Measurements from ENCODE around the gene JAKMIP3. TPM values are rescaled to one million over a fixed set of nuclear protein-coding genes. Genes with fewer than 3 reads are reported as not detected.
A peak's percentile ranks its signal among the peaks of the same experiment; 100 is the strongest.

Gene JAKMIP3
- total RNA-seq, 3 donors from 2014 or later, result 0.16 to 1.3 (median 0.98) TPM

GRCh38 chr10:132114953-132115520 is 49.3 kb downstream of the JAKMIP3 start:
- Histone ChIP-seq H3K27me3 (no peaks in the 10 kb centered on the region), H3K4me1 (no peaks in the 10 kb centered on the region), H3K4me3 (no peak overlapping the region), H3K9me3 (no peaks in the 10 kb centered on the region), H3K27ac (no peak overlapping the region), H3K36me3 (no peaks in the 10 kb centered on the region)
- intact Hi-C loops (cut with DNase I; ENCODE audit: low total_unique reads), result no loop called here
- peak in 1 of 2 donors; percentile 38 for DNase-seq (ENCODE audit: low spot score in 2 of 2)
- TF ChIP-seq CTCF (IDR thresholded peaks at IDR 0.05) (no peak), POLR2A (IDR thresholded peaks at IDR 0.05) (no peak), POLR2AphosphoS5 (IDR thresholded peaks at IDR 0.05) (no peak)

Other genes with a start within 250 kb of the JAKMIP3 start
- 10 to 100 TPM; 33.0 to 51.8 (median 44.1) TPM for gene PPP2R2D, start 164.9 kb upstream of the JAKMIP3 start, total RNA-seq
- gene BNIP3, start 84.0 kb upstream of the JAKMIP3 start, total RNA-seq, result 100 to 1,000 TPM in 2 of 3 donors, 10 to 100 TPM in 1; 81.9 to 235 (median 107) TPM
- gene DPYSL4, start 121.0 kb downstream of the JAKMIP3 start, total RNA-seq, result 1 to 10 TPM; 1.9 to 2.3 (median 2.1) TPM
- 10 to 100 TPM in 2 of 3 donors, 1 to 10 TPM in 1; 5.6 to 12.8 (median 11.7) TPM for gene STK32C, start 242.0 kb downstream of the JAKMIP3 start, total RNA-seq

Measured in breast epithelium (tissue), 4 donors.